ENCODE measurements around the gene SLC47A2. TPM values are rescaled to one million over a fixed set of nuclear protein-coding genes. Genes with fewer than 3 reads are reported as not detected.
A peak's percentile ranks its signal among the peaks of the same experiment; 100 is the strongest.
"Not testable (repeated sequence)": the region's sequence is repeated elsewhere in the genome, so short reads cannot be mapped to it uniquely, and the experiment has no call there.

Gene SLC47A2, protein sequence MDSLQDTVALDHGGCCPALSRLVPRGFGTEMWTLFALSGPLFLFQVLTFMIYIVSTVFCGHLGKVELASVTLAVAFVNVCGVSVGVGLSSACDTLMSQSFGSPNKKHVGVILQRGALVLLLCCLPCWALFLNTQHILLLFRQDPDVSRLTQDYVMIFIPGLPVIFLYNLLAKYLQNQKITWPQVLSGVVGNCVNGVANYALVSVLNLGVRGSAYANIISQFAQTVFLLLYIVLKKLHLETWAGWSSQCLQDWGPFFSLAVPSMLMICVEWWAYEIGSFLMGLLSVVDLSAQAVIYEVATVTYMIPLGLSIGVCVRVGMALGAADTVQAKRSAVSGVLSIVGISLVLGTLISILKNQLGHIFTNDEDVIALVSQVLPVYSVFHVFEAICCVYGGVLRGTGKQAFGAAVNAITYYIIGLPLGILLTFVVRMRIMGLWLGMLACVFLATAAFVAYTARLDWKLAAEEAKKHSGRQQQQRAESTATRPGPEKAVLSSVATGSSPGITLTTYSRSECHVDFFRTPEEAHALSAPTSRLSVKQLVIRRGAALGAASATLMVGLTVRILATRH
- polyA plus RNA-seq (2013, experiment 1 of 2): 0.14 TPM
- 0.12 TPM for polyA plus RNA-seq (2013, experiment 2 of 2)

DNA sequence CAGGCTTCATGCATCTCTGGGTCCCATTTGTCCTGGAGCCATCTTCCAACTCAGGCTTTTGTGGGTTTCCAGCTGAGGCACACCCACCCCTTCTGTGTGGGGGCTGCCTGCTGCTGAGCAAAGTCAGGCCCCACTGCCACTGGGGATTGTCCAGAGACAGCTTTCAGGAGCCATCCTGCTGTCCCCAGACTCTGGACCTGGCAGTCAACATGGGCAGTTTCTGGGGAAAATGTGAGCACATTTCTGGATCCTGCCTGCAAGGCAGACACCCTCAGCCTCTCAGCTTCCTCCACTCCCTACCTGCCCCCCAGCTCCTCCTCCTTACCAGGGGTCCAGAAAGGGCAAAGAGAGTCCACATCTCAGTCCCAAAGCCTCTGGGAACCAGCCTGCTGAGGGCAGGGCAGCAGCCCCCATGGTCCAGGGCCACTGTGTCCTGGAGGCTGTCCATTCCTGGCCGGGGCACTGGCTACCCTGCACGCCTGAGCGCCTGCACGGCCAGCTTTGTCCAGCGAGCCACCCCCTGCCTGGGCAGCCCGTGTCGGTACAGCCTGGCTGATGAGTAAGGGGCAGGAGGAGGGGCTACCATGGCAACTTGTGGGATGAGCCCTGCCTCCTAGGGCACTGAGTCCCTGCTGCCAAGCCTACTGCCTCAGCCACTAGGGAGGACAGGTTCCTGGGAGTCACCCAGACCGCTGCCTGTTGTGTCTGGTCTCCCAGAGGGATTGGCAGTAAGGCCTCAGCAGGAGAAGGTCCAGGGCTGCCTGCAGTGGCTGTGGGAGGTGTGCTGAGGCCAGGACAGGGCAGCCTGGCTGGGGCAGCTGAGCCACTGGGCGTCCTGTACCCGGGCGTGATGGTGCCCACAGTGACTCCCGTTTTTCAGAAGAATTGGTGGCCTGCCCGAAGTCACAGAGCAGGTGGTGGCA is at the start of gene SLC47A2:
Gene SLC47A2, minus strand, starts transcription at position 477 of the 923 bp plus-strand sequence. Its CDS starts 29 bp downstream, at position 448.
- H2BK120ac ChIP-seq (ENCODE audit: low read depth, low read length): no peak within 1 kb of the TSS
- H2AK5ac ChIP-seq (ENCODE audit: low read depth, low read length): peak within 1 kb of the TSS; percentile 96
- H3K23ac ChIP-seq (ENCODE audit: low read depth, low read length, poor library complexity): peak within 1 kb of the TSS; percentile 77
- H3K4me2 ChIP-seq (ENCODE audit: insufficient read depth, low read length, poor library complexity, severe bottlenecking): no peak within 1 kb of the TSS
- H3K14ac ChIP-seq (ENCODE audit: low read length): peak within 1 kb of the TSS; percentile 79
- peak within 1 kb of the TSS; percentile 29 for H2BK5ac ChIP-seq (ENCODE audit: low read length)
- peaks cover 3 to 33% of the 10 kb centered on the region in 2 donors for H3K4me1 ChIP-seq (ENCODE audit: control insufficient read depth in 2 of 2, insufficient read depth in 1 of 2, low read depth in 1 of 2, low read length in 2 of 2)
- H2AFZ ChIP-seq (ENCODE audit: low read length): peak within 1 kb of the TSS; percentile 56
- H4K91ac ChIP-seq (ENCODE audit: low read depth, low read length, poor library complexity): peak within 1 kb of the TSS; percentile 47
- peak within 1 kb of the TSS; percentile 18 for H2BK12ac ChIP-seq (ENCODE audit: low read length)
- WGBS, 2 donors (ENCODE audit: extremely low coverage in 2 of 2, insufficient read length in 2 of 2, insufficient replicate concordance in 1 of 2): no CpG with 5 or more reads among the region's 13 CpGs
- H3K9me3 ChIP-seq (replicated peaks in 1 of 2; ENCODE audit: control insufficient read depth in 2 of 2, insufficient read depth in 1 of 2, low read depth in 1 of 2, low read length in 2 of 2): no peaks in the 10 kb centered on the region
- H3K27me3 ChIP-seq (ENCODE audit: control insufficient read depth in 3 of 3, insufficient read depth in 3 of 3, low read depth in 1 of 3, low read length in 3 of 3): peaks cover 0 to 20% (median 0%) of the 10 kb centered on the region in 3 experiments
- H3K4me3 ChIP-seq (ENCODE audit: low read length in 2 of 2): no peak within 1 kb of the TSS
- H3K36me3 ChIP-seq (replicated peaks in 1 of 2; ENCODE audit: control insufficient read depth in 2 of 2, insufficient read depth in 2 of 2, low read length in 2 of 2): no peaks in the 10 kb centered on the region
- no peak for DNase-seq (ENCODE audit: low spot score)
- peaks cover 3% of the 10 kb centered on the region for H3K79me1 ChIP-seq (ENCODE audit: low read depth, low read length)
- peak within 1 kb of the TSS; percentile 84 for H4K8ac ChIP-seq (ENCODE audit: low read depth, low read length)
- H2BK15ac ChIP-seq (ENCODE audit: low read length): peak within 1 kb of the TSS; percentile 46
- H3K4ac ChIP-seq (ENCODE audit: low read length): no peak within 1 kb of the TSS
- no peak within 1 kb of the TSS for H3K27ac ChIP-seq (replicated peaks; ENCODE audit: low read length)
- peak within 1 kb of the TSS; percentile 64 for H3K9ac ChIP-seq (ENCODE audit: low read depth, low read length, poor library complexity)
- peak within 1 kb of the TSS; percentile 95 for H3K18ac ChIP-seq (ENCODE audit: low read length)

DNA sequence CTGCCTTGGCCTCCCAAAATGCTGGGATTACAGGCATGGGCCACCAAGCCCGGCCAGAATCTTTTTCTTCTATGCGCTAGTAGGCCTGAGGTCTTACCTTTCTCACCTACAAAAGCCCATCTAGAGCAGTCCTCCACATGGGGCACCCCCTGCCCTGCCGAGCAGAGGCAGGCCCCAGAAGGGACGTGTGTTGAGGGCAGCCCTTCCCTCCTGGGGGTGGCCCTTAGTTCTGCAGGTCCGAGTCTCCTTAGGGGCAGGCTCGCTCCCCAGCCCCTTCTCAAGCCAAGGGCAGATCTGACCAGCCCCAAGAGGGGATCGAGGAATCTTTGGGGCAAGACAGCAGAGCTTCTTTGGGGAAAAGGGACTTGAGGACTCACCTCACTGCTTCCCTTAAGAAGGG is 49.6 kb upstream of the SLC47A2 start:
- Histone ChIP-seq H4K8ac (ENCODE audit: low read depth, low read length) (no peak overlapping the region), H3K9me3 (replicated peaks in 1 of 2; ENCODE audit: control insufficient read depth in 2 of 2, insufficient read depth in 1 of 2, low read depth in 1 of 2, low read length in 2 of 2) (no peaks in the 10 kb centered on the region), H3K9ac (ENCODE audit: low read depth, low read length, poor library complexity) (no peak overlapping the region), H3K27me3 (ENCODE audit: control insufficient read depth in 3 of 3, insufficient read depth in 3 of 3, low read depth in 1 of 3, low read length in 3 of 3) (no peaks in the 10 kb centered on the region), H3K4me1 (ENCODE audit: control insufficient read depth in 2 of 2, insufficient read depth in 1 of 2, low read depth in 1 of 2, low read length in 2 of 2) (no peaks in the 10 kb centered on the region), H2BK12ac (ENCODE audit: low read length) (peak overlapping the region; percentile 86), H3K4me3 (ENCODE audit: low read length in 2 of 2) (no peak overlapping the region), H3K18ac (ENCODE audit: low read length) (peak overlapping the region; percentile 83), H4K91ac (ENCODE audit: low read depth, low read length, poor library complexity) (no peak overlapping the region), H3K23ac (ENCODE audit: low read depth, low read length, poor library complexity) (no peak overlapping the region), H2BK5ac (ENCODE audit: low read length) (no peak overlapping the region), H3K14ac (ENCODE audit: low read length) (no peak overlapping the region), H2AK5ac (ENCODE audit: low read depth, low read length) (peak overlapping the region; percentile 48), H2BK15ac (ENCODE audit: low read length) (peak overlapping the region; percentile 7), H3K79me1 (ENCODE audit: low read depth, low read length) (no peaks in the 10 kb centered on the region), H3K4ac (ENCODE audit: low read length) (no peak overlapping the region), H3K4me2 (ENCODE audit: insufficient read depth, low read length, poor library complexity, severe bottlenecking) (no peak overlapping the region), H3K36me3 (replicated peaks in 1 of 2; ENCODE audit: control insufficient read depth in 2 of 2, insufficient read depth in 2 of 2, low read length in 2 of 2) (no peaks in the 10 kb centered on the region), H2AFZ (ENCODE audit: low read length) (no peak overlapping the region), H3K27ac (replicated peaks; ENCODE audit: low read length) (no peak overlapping the region), H2BK120ac (ENCODE audit: low read depth, low read length) (no peak overlapping the region)
- DNase-seq (ENCODE audit: low spot score): no peak
- WGBS, 2 donors (ENCODE audit: extremely low coverage in 2 of 2, insufficient read length in 2 of 2, insufficient replicate concordance in 1 of 2): no CpG with 5 or more reads among the region's 7 CpGs

DNA sequence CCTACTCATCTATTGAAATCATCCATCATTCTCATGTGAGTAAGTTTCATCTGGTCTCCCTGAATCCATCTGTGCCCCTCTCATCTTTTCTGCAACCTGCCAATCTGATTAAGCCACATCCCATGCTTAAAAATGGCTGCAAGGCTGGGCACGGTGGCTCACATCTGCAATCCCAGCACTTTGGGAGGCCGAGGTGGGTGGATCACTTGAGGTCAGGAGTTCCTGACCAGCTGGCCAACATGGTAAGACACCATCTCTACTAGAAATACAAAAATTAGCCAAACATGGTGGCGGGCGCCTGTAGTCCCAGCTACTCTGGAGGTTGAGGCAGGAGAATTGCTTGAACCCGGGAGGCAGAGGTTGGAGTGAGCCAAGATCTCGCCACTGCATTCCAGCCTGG is 47.6 kb upstream of the SLC47A2 start:
- H3K14ac ChIP-seq (ENCODE audit: low read length); H4K91ac ChIP-seq (ENCODE audit: low read depth, low read length, poor library complexity); H2BK12ac ChIP-seq (ENCODE audit: low read length); H2AFZ ChIP-seq (ENCODE audit: low read length); H3K4me2 ChIP-seq (ENCODE audit: insufficient read depth, low read length, poor library complexity, severe bottlenecking); H3K9me3 ChIP-seq (replicated peaks in 1 of 2; ENCODE audit: control insufficient read depth in 2 of 2, insufficient read depth in 1 of 2, low read depth in 1 of 2, low read length in 2 of 2); H2BK5ac ChIP-seq (ENCODE audit: low read length); H4K8ac ChIP-seq (ENCODE audit: low read depth, low read length); H3K4me3 ChIP-seq (ENCODE audit: low read length in 2 of 2); DNase-seq (ENCODE audit: low spot score); H3K18ac ChIP-seq (ENCODE audit: low read length); H2AK5ac ChIP-seq (ENCODE audit: low read depth, low read length); H3K79me1 ChIP-seq (ENCODE audit: low read depth, low read length); H3K36me3 ChIP-seq (replicated peaks in 1 of 2; ENCODE audit: control insufficient read depth in 2 of 2, insufficient read depth in 2 of 2, low read length in 2 of 2); H2BK120ac ChIP-seq (ENCODE audit: low read depth, low read length); H3K4me1 ChIP-seq (ENCODE audit: control insufficient read depth in 2 of 2, insufficient read depth in 1 of 2, low read depth in 1 of 2, low read length in 2 of 2); H3K9ac ChIP-seq (ENCODE audit: low read depth, low read length, poor library complexity); H3K4ac ChIP-seq (ENCODE audit: low read length); H3K27ac ChIP-seq (replicated peaks; ENCODE audit: low read length); H2BK15ac ChIP-seq (ENCODE audit: low read length); H3K23ac ChIP-seq (ENCODE audit: low read depth, low read length, poor library complexity): not testable (repeated sequence)
- H3K27me3 ChIP-seq (ENCODE audit: control insufficient read depth in 3 of 3, insufficient read depth in 3 of 3, low read depth in 1 of 3, low read length in 3 of 3): peaks cover 0 to 15% (median 0%) of the 10 kb centered on the region in 3 experiments
- no CpG with 5 or more reads among the region's 6 CpGs for WGBS, 2 donors (ENCODE audit: extremely low coverage in 2 of 2, insufficient read length in 2 of 2, insufficient replicate concordance in 1 of 2)

All from neuronal stem cell (in vitro differentiated cells).